Activated CD4-positive, alpha-beta T cell treated with anti-CD3 and anti-CD28 coated beads, Interleukin-2, amount 50 U/mL, for 1 hour (primary cell): Measurements from ENCODE around the gene NIF3L1.

ENCODE experiments used
- DNase-seq: peaks from one replicate; pipeline ENCODE4 v3.0.0-alpha.2; 2020

Gene NIF3L1

GRCh38 chr2:200888704-200889625, at the start of gene NIF3L1, which contains the start of gene PPIL3:
Gene NIF3L1 (plus strand): TSS chr2:200889371. CDS start chr2:200891944, 2,573 bp downstream.
Gene PPIL3 (minus strand): TSS chr2:200889077. CDS start chr2:200887615, 1,462 bp downstream.
- peak; percentile 96 for DNase-seq

GRCh38 chr2:200839513-200839912, 49.7 kb upstream of the NIF3L1 start:
- DNase-seq: no peak

GRCh38 chr2:200843993-200844948, 44.9 kb upstream of the NIF3L1 start:
- no peak for DNase-seq

- DNase-seq: no peak
Measured at GRCh38 chr2:200845194-200845593, 44.0 kb upstream of the NIF3L1 start.

GRCh38 chr2:200845669-200846325, 43.4 kb upstream of the NIF3L1 start:
- DNase-seq: no peak

- DNase-seq: no peak
Measured at GRCh38 chr2:200847269-200847668, 41.9 kb upstream of the NIF3L1 start.

GRCh38 chr2:200847939-200848338, 41.2 kb upstream of the NIF3L1 start:
- no peak for DNase-seq

GRCh38 chr2:200850512-200851256, 38.5 kb upstream of the NIF3L1 start:
- no peak for DNase-seq

- DNase-seq: no peak
Measured at GRCh38 chr2:200851398-200852248, 37.5 kb upstream of the NIF3L1 start.

GRCh38 chr2:200852605-200853004, 36.6 kb upstream of the NIF3L1 start:
- no peak for DNase-seq

- DNase-seq: no peak
Measured at GRCh38 chr2:200856806-200857205, 32.4 kb upstream of the NIF3L1 start.

- no peak for DNase-seq
Measured at GRCh38 chr2:200860092-200860795, 28.9 kb upstream of the NIF3L1 start.

GRCh38 chr2:200861617-200862155, 27.5 kb upstream of the NIF3L1 start:
- DNase-seq: no peak

- peak; percentile 42 for DNase-seq
Measured at GRCh38 chr2:200862532-200863000, 26.6 kb upstream of the NIF3L1 start.

- DNase-seq: no peak
Measured at GRCh38 chr2:200863782-200864175, 25.4 kb upstream of the NIF3L1 start.

- DNase-seq: peak; percentile 98
Measured at GRCh38 chr2:200864176-200865034, 24.8 kb upstream of the NIF3L1 start, which contains the start of gene CLK1. Gene CLK1 (minus strand): TSS chr2:200864658. CDS start chr2:200861862, 2,796 bp downstream.

GRCh38 chr2:200869014-200869413, 20.2 kb upstream of the NIF3L1 start:
- no peak for DNase-seq

GRCh38 chr2:200871151-200871550, 18.0 kb upstream of the NIF3L1 start:
- DNase-seq: no peak

GRCh38 chr2:200873560-200873959, 15.6 kb upstream of the NIF3L1 start:
- no peak for DNase-seq
